HepG2 (cell line): ENCODE measurements around the gene CBX5. TPM values are rescaled to one million over a fixed set of nuclear protein-coding genes. Genes with fewer than 3 reads are reported as not detected.

Source experiments
- ATRX ChIP-seq: sonication (generic); formaldehyde crosslinking; IDR thresholded peaks from 2 replicates; pipeline ENCODE4 v1.4.0; 2020; ENCODE audit warnings: missing genetic modification reagents, borderline replicate concordance
- DNMT3B ChIP-seq: conservative IDR thresholded peaks from 2 replicates; pipeline ENCODE4 v1.6.1; 2016; ENCODE audit warnings: missing biosample characterization, control low read depth
- EP300 ChIP-seq, 3 experiments: sonication (generic) in 1 of 3; formaldehyde crosslinking in 1 of 3; IDR thresholded peaks; 2 replicates each; pipeline versions ENCODE4 v1.5.1 to v1.6.1; 2011 to 2020; ENCODE audit warnings: low read depth in 2 of 3, low read length in 2 of 3, borderline replicate concordance in 1 of 3, improper control_type of control experiment in 1 of 3, mild to moderate bottlenecking in 1 of 3, missing genetic modification reagents in 1 of 3, moderate library complexity in 1 of 3
- GRHL1 ChIP-seq: sonication (generic); formaldehyde crosslinking; conservative IDR thresholded peaks from 2 replicates; pipeline ENCODE4 v1.8.0; 2022; ENCODE audit warnings: missing genetic modification reagents
- HIC2 ChIP-seq: sonication (generic); formaldehyde crosslinking; IDR thresholded peaks from 2 replicates; pipeline ENCODE4 v1.9.0; 2022; ENCODE audit warnings: low read depth, missing genetic modification reagents
- ISL2 ChIP-seq: sonication (generic); formaldehyde crosslinking; IDR thresholded peaks from 2 replicates; pipeline ENCODE4 v1.5.0; 2020; ENCODE audit warnings: missing genetic modification reagents
- MZF1 ChIP-seq: sonication (generic); formaldehyde crosslinking; IDR thresholded peaks from 2 replicates; pipeline ENCODE4 v1.8.1; 2023; ENCODE audit warnings: mild to moderate bottlenecking, missing genetic modification reagents, borderline replicate concordance
- PHB2 ChIP-seq: fragments of 450-650 bp; IDR thresholded peaks from 2 replicates; pipeline ENCODE4 v1.6.1; 2018; ENCODE audit not compliant: partially characterized antibody
- REXO4 ChIP-seq: sonication (generic); formaldehyde crosslinking; IDR thresholded peaks from 2 replicates; pipeline ENCODE4 v1.8.0; 2022; ENCODE audit warnings: missing genetic modification reagents, mild to moderate bottlenecking, borderline replicate concordance
- STAT6 ChIP-seq: sonication (generic); formaldehyde crosslinking; IDR thresholded peaks from 2 replicates; pipeline ENCODE4 v1.4.0; 2020; ENCODE audit warnings: missing genetic modification reagents, mild to moderate bottlenecking, borderline replicate concordance
- TGIF2 ChIP-seq: IDR thresholded peaks from 2 replicates; pipeline ENCODE4 v1.6.1; 2016; ENCODE audit warnings: control low read depth, missing compliant biosample characterization
- YEATS2 ChIP-seq: sonication (generic); formaldehyde crosslinking; IDR thresholded peaks from 2 replicates; pipeline ENCODE4 v1.4.0; 2020; ENCODE audit warnings: missing genetic modification reagents, borderline replicate concordance
- ZBTB8A ChIP-seq: sonication (generic); formaldehyde crosslinking; IDR thresholded peaks from 2 replicates; pipeline ENCODE4 v1.4.0; 2020; ENCODE audit warnings: mild to moderate bottlenecking, low read depth, missing genetic modification reagents, borderline replicate concordance
- ZMAT5 ChIP-seq: sonication (generic); formaldehyde crosslinking; IDR thresholded peaks from 2 replicates; pipeline ENCODE4 v1.5.0; 2020; ENCODE audit warnings: mild to moderate bottlenecking, low read depth, missing genetic modification reagents, borderline replicate concordance
- ZNF205 ChIP-seq: IDR thresholded peaks from 2 replicates; pipeline ENCODE4 v1.6.1; 2018; ENCODE audit warnings: missing biosample characterization, missing genetic modification reagents
- ZNF552 ChIP-seq: sonication (generic); formaldehyde crosslinking; IDR thresholded peaks from 2 replicates; pipeline ENCODE4 v1.9.0; 2022; ENCODE audit warnings: missing genetic modification reagents, mild to moderate bottlenecking, borderline replicate concordance
- ZNF563 ChIP-seq: sonication (generic); formaldehyde crosslinking; IDR thresholded peaks from 2 replicates; pipeline ENCODE4 v1.8.0; 2022; ENCODE audit warnings: mild to moderate bottlenecking, moderate library complexity, missing genetic modification reagents
- ZNF776 ChIP-seq: sonication (generic); formaldehyde crosslinking; IDR thresholded peaks from 2 replicates; pipeline ENCODE4 v1.4.0; 2020; ENCODE audit warnings: mild to moderate bottlenecking, missing genetic modification reagents
- ZNF800 ChIP-seq: sonication (generic); formaldehyde crosslinking; IDR thresholded peaks from 2 replicates; pipeline ENCODE4 v1.4.0; 2020; ENCODE audit warnings: missing genetic modification reagents
- ZSCAN29 ChIP-seq: sonication (generic); formaldehyde crosslinking; conservative IDR thresholded peaks from 2 replicates; pipeline ENCODE4 v1.4.0; 2020; ENCODE audit warnings: mild to moderate bottlenecking, missing genetic modification reagents
- polyA plus RNA-seq, 8 experiments: library from polyadenylated mRNA; depleted of rRNA in 3 of 8; stranded (reverse) in 7 of 8; unstranded in 1 of 8; fragments of >200 nt; fragmentation: Illumina TruSeq in 4 of 8; extraction: Trizol in 4 of 8; gene quantifications; 2 replicates each; pipeline versions ENCODE4 v1.2.1 to v1.2.3, GENCODE V29; 2011 to 2016; ENCODE audit warnings: low read depth in 4 of 8, missing spikeins in 1 of 8, mixed read lengths in 1 of 8; ENCODE audit not compliant: insufficient read depth in 1 of 8
- total RNA-seq, 5 experiments: library from RNA; depleted of rRNA; stranded (reverse); fragments of >200 nt; fragmentation: Illumina TruSeq; extraction: Trizol; gene quantifications; 2 replicates each; pipeline ENCODE4 v1.2.3, GENCODE V29; 2016; ENCODE audit warnings: low read depth in 1 of 5

CBX5 gene
- total and polyA plus RNA-seq, 2 of the 13 experiments (the other 11 are each of a cell fraction or from before 2014, with no cell fraction given), result 16.0 to 22.2 TPM

DNA sequence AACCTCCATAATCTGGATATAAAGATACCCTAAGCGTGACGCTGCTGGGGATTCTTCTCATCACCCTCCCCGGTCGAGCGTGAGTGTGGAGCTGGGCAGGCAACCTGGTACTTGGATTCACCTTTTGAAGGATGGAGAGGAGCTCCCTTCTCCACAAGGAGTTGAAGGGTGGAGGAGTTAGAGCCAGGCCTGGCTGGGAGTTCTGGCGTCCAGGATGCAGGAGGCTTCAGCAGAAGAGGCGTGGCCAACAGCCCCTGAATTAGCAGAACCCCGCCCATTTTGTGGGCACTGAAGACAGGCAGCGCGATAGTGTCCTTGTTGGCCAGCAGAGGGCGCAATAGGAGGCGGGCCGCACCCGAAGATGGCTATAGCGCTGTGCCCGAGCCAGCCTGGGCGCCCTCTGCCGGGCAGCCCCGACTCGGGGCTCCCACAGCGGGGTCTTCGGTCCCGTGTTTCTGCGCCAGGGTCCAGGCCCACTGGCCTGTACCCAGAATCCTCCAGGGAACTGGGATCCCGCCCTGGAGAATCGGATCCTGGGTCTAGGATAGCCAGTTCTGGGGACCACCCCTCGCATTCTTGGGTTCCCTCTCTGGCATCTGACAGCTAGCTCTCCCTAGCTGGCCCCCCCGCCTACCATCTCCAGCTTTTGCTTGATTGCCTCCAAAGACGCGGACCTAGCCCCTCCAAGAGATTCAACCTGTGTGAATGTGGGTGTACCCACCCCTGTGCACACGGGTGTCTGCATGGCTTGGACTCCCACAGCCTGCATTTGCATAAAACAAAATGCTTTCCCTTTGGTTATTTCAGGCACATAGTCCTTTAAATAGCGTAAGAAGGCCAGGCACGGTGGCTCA, 65.1 kb downstream of the CBX5 start (continued):
- TF ChIP-seq ATRX (CRISPR knock-in tag), result no peak
- peak; percentile 62; the same call in 1 of the 2 replicates for TF ChIP-seq ZNF205 (CRISPR knock-in tag)
- no peak for TF ChIP-seq ZNF563 (CRISPR knock-in tag)
- TF ChIP-seq EP300 (IDR thresholded peaks at IDR 0.05; ENCODE audit: low read depth in 2 of 2, low read length in 2 of 2), result no peak
- TF ChIP-seq EP300 (CRISPR knock-in tag; IDR thresholded peaks at IDR 0.05; ENCODE audit: borderline replicate concordance), result no peak
- no peak for TF ChIP-seq ISL2
- no peak for TF ChIP-seq ZSCAN29 (CRISPR knock-in tag)
- TF ChIP-seq ZNF776, result no peak
- no peak for TF ChIP-seq HIC2 (CRISPR knock-in tag)
- TF ChIP-seq REXO4 (CRISPR knock-in tag), result no peak
- no peak for TF ChIP-seq TGIF2
- TF ChIP-seq MZF1 (CRISPR knock-in tag), result no peak
- TF ChIP-seq YEATS2, result peak; percentile 79; the same call in 1 of the 2 replicates
- TF ChIP-seq PHB2, result no peak
- no peak for TF ChIP-seq ZBTB8A (CRISPR knock-in tag)
- TF ChIP-seq ZNF552 (CRISPR knock-in tag), result no peak
- no peak for TF ChIP-seq ZNF800
- no peak for TF ChIP-seq DNMT3B (CRISPR knock-in tag)
- no peak for TF ChIP-seq ZMAT5 (CRISPR knock-in tag)
- no peak for TF ChIP-seq GRHL1
- TF ChIP-seq STAT6, result no peak
